OCI-LY1 (cell line): ENCODE measurements around the gene IFNA1.

Source experiments
- H2AFZ ChIP-seq: fragments of 200-600 bp; sonication (generic), shearing (Covaris generic); 2 replicates; pipeline ENCODE4 v1.6.0; 2014; ENCODE audit warnings: antibody characterized with exemption, mild to moderate bottlenecking, low read length
- H3F3A ChIP-seq: fragments of 200-600 bp; sonication (generic), shearing (Covaris generic); 2 replicates; pipeline ENCODE4 v1.6.0; 2014; ENCODE audit warnings: mild to moderate bottlenecking, antibody characterized with exemption, low read length, moderate library complexity; ENCODE audit not compliant: insufficient read depth
- H3K27ac ChIP-seq: fragments of 200-600 bp; sonication (generic); 2 replicates; pipeline ENCODE4 v1.5.1; 2014; ENCODE audit warnings: low read length, mixed run types, mild to moderate bottlenecking, low read depth; ENCODE audit not compliant: poor library complexity, severe bottlenecking
- H3K27me3 ChIP-seq: fragments of 200-600 bp; sonication (generic); 2 replicates; pipeline ENCODE4 v1.6.0; 2014; ENCODE audit warnings: antibody characterized with exemption, mild to moderate bottlenecking, low read length, moderate library complexity; ENCODE audit not compliant: insufficient read depth
- H3K36me3 ChIP-seq: fragments of 200-600 bp; sonication (generic); 2 replicates; pipeline ENCODE4 v1.6.1; 2014; ENCODE audit warnings: mild to moderate bottlenecking, antibody characterized with exemption, low read length, moderate library complexity, mixed read lengths; ENCODE audit not compliant: insufficient read depth
- H3K4me1 ChIP-seq: fragments of 200-600 bp; sonication (generic); 2 replicates; pipeline ENCODE4 v1.5.1; 2014; ENCODE audit warnings: mild to moderate bottlenecking, low read length, moderate library complexity; ENCODE audit not compliant: insufficient read depth, severe bottlenecking
- H3K4me2 ChIP-seq: fragments of 200-600 bp; sonication (generic), shearing (Covaris generic); 2 replicates; pipeline ENCODE4 v1.6.1; 2014; ENCODE audit warnings: low read length
- H3K4me3 ChIP-seq: fragments of 200-600 bp; sonication (generic); 2 replicates; pipeline ENCODE4 v1.5.1; 2014; ENCODE audit warnings: low read length, low read depth, mild to moderate bottlenecking, mixed read lengths; ENCODE audit not compliant: poor library complexity, severe bottlenecking
- H3K79me2 ChIP-seq: fragments of 200-600 bp; shearing (Covaris generic); 2 replicates; pipeline ENCODE4 v1.6.1; 2016; ENCODE audit warnings: mixed run types, low read length, mixed read lengths; ENCODE audit not compliant: insufficient read depth
- H3K9ac ChIP-seq: fragments of 200-600 bp; sonication (generic), shearing (Covaris generic); 2 replicates; pipeline ENCODE4 v1.6.1; 2014; ENCODE audit warnings: mild to moderate bottlenecking, low read length, mixed read lengths
- H3K9me2 ChIP-seq: fragments of 200-600 bp; sonication (generic), shearing (Covaris generic); 2 replicates; pipeline ENCODE4 v1.6.1; 2014; ENCODE audit warnings: low read depth, mild to moderate bottlenecking, low read length, mixed read lengths
- H3K9me3 ChIP-seq: fragments of 200-600 bp; shearing (Covaris generic); 2 replicates; pipeline ENCODE4 v1.6.1; 2014; ENCODE audit warnings: low read length, mixed read lengths
- H4K20me1 ChIP-seq: fragments of 200-600 bp; sonication (generic), shearing (Covaris generic); 2 replicates; pipeline ENCODE4 v1.6.0; 2016; ENCODE audit warnings: mild to moderate bottlenecking, low read length; ENCODE audit not compliant: insufficient read depth
- CTCF ChIP-seq: fragments of 200-600 bp; sonication (generic), shearing (Covaris generic); IDR thresholded peaks from 2 replicates; pipeline ENCODE4 v1.5.1; 2017; ENCODE audit warnings: mild to moderate bottlenecking, antibody characterized with exemption, low read length, moderate library complexity, mixed read lengths
- EZH2 ChIP-seq: fragments of 200-600 bp; sonication (generic), shearing (Covaris generic); IDR thresholded peaks from 2 replicates; pipeline ENCODE4 v1.8.0; 2017; ENCODE audit warnings: borderline replicate concordance, mixed run types, mild to moderate bottlenecking, antibody characterized with exemption, low read length, moderate library complexity, mixed read lengths

IFNA1 gene

GRCh38 chr9:21470126-21470525 is 29.9 kb downstream of the IFNA1 start:
- H3K4me3 ChIP-seq: no peak overlapping the region
- H3K9me2 ChIP-seq: no peaks in the 10 kb centered on the region
- H3K4me1 ChIP-seq: no peaks in the 10 kb centered on the region
- H3K27ac ChIP-seq: no peak overlapping the region
- H4K20me1 ChIP-seq: no peaks in the 10 kb centered on the region
- H3K79me2 ChIP-seq: no peaks in the 10 kb centered on the region
- H3K36me3 ChIP-seq: no peaks in the 10 kb centered on the region
- H3F3A ChIP-seq: no peaks in the 10 kb centered on the region
- no peak overlapping the region for H3K9ac ChIP-seq
- no peaks in the 10 kb centered on the region for H3K9me3 ChIP-seq
- no peak overlapping the region for H2AFZ ChIP-seq
- H3K27me3 ChIP-seq: no peaks in the 10 kb centered on the region
- TF ChIP-seq EZH2 (no peak), CTCF (no peak)
- H3K4me2 ChIP-seq: no peak overlapping the region

- Histone ChIP-seq H3K27ac (no peak overlapping the region), H3F3A (no peaks in the 10 kb centered on the region), H3K9me3 (no peaks in the 10 kb centered on the region), H3K36me3 (no peaks in the 10 kb centered on the region), H3K4me3 (no peak overlapping the region), H4K20me1 (no peaks in the 10 kb centered on the region), H3K4me2 (no peak overlapping the region), H3K9ac (no peak overlapping the region), H2AFZ (no peak overlapping the region), H3K9me2 (no peaks in the 10 kb centered on the region), H3K4me1 (no peaks in the 10 kb centered on the region), H3K79me2 (no peaks in the 10 kb centered on the region), H3K27me3 (no peaks in the 10 kb centered on the region)
- TF ChIP-seq CTCF (no peak), EZH2 (no peak)
Measured at GRCh38 chr9:21473236-21473635, 33.0 kb downstream of the IFNA1 start.

- Histone ChIP-seq H3K27me3 (0 out of 2 replicates have a peak, but pooled peaks cover 6% of the 10 kb centered on the region), H3K4me3 (no peak overlapping the region), H3K4me2 (no peak overlapping the region), H2AFZ (no peak overlapping the region), H3K36me3 (no peaks in the 10 kb centered on the region), H3K9me3 (no peaks in the 10 kb centered on the region), H3F3A (no peaks in the 10 kb centered on the region), H3K27ac (no peak overlapping the region), H3K79me2 (no peaks in the 10 kb centered on the region), H3K9ac (no peak overlapping the region), H3K9me2 (no peaks in the 10 kb centered on the region), H4K20me1 (no peaks in the 10 kb centered on the region), H3K4me1 (no peaks in the 10 kb centered on the region)
- no peak for TF ChIP-seq CTCF
- no peak for TF ChIP-seq EZH2
Measured at GRCh38 chr9:21477466-21477865, 37.2 kb downstream of the IFNA1 start.
